Measurements from ENCODE around the gene BRCC3. TPM values are rescaled to one million over a fixed set of nuclear protein-coding genes. Genes with fewer than 3 reads are reported as not detected.

BRCC3 gene
- total RNA-seq, 1 donor from 2014 or later, result 21.1 TPM

- ChIA-PET CTCF (no interaction called here), POLR2A (no interaction called here)
- no peak overlapping the region for H3K4me3 Mint-ChIP-seq
- DNase-seq (no peak), ATAC-seq (ENCODE audit: low read depth) (no peak)
- H3K9me3 Mint-ChIP-seq, result no peaks in the 10 kb centered on the region
- intact Hi-C loops (cut with micrococcal nuclease), result loop anchor here (10.0 kb wide), 1 partner anchor 138 kb away; no protein-coding TSS in a partner anchor
- no peaks in the 10 kb centered on the region for H3K27me3 Mint-ChIP-seq
- H3K4me1 Mint-ChIP-seq, result peaks cover 12% of the 10 kb centered on the region
- H3K36me3 Mint-ChIP-seq (ENCODE audit: low read depth), result peaks cover 42% of the 10 kb centered on the region
- no peak for TF ChIP-seq CTCF (IDR thresholded peaks at IDR 0.05)
- no peak overlapping the region for H3K27ac Mint-ChIP-seq
These were observed 18.4 kb upstream of the BRCC3 start for GRCh38 chrX:155052738-155053498.

GRCh38 chrX:155053656-155054055, 17.7 kb upstream of the BRCC3 start:
- Mint-ChIP-seq H3K4me3 (no peak overlapping the region), H3K4me1 (peaks cover 13% of the 10 kb centered on the region), H3K9me3 (no peaks in the 10 kb centered on the region), H3K27me3 (no peaks in the 10 kb centered on the region), H3K27ac (peak overlapping the region; percentile 3), H3K36me3 (ENCODE audit: low read depth) (peaks cover 39% of the 10 kb centered on the region)
- POLR2A ChIA-PET, result no interaction called here
- ATAC-seq (ENCODE audit: low read depth) (no peak), DNase-seq (no peak)
- intact Hi-C loops (cut with micrococcal nuclease), result loop anchor here (10.0 kb wide), 1 partner anchor 139 kb away; no protein-coding TSS in a partner anchor
- CTCF ChIA-PET, result interaction anchor here (0.9 kb wide), 1 partner anchor 9 kb away, joined by 3 read pairs; no protein-coding TSS in a partner anchor
- TF ChIP-seq CTCF (IDR thresholded peaks at IDR 0.05), result no peak

- peaks cover 36% of the 10 kb centered on the region for H3K36me3 Mint-ChIP-seq (ENCODE audit: low read depth)
- TF ChIP-seq CTCF (IDR thresholded peaks at IDR 0.05), result no peak
- no peak overlapping the region for H3K27ac Mint-ChIP-seq
- H3K9me3 Mint-ChIP-seq, result no peaks in the 10 kb centered on the region
- ATAC-seq (ENCODE audit: low read depth) (no peak), DNase-seq (no peak)
- H3K4me1 Mint-ChIP-seq, result peaks cover 13% of the 10 kb centered on the region
- H3K4me3 Mint-ChIP-seq, result no peak overlapping the region
- intact Hi-C loops (cut with micrococcal nuclease), result loop anchor here (10.0 kb wide), 1 partner anchor 139 kb away; no protein-coding TSS in a partner anchor
- no peaks in the 10 kb centered on the region for H3K27me3 Mint-ChIP-seq
- POLR2A ChIA-PET, result no interaction called here
- CTCF ChIA-PET, result interaction anchor here (0.9 kb wide), 1 partner anchor 9 kb away, joined by 3 read pairs; no protein-coding TSS in a partner anchor
These were observed 17.1 kb upstream of the BRCC3 start for GRCh38 chrX:155054255-155054654.

DNA sequence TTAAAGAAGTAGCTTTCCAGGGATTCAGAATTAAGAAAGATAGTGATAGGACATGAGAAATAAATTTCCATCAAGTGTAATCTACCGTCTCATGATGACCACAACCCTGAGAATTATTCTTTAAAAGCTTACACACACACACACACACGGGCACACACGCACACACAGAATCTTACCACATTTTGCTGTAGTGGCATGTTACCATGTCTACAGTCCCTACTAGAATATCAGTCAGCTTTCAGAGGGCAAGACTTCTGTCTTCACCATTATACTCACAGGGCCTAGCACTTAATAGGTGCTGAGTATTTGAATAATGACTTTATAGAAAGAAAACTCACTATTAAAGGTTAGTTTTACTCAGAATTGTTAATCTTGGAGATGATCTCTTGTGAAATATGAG, 15.8 kb upstream of the BRCC3 start:
- DNase-seq (no peak), ATAC-seq (ENCODE audit: low read depth) (no peak)
- peaks cover 13% of the 10 kb centered on the region for H3K4me1 Mint-ChIP-seq
- peaks cover 42% of the 10 kb centered on the region for H3K36me3 Mint-ChIP-seq (ENCODE audit: low read depth)
- H3K9me3 Mint-ChIP-seq, result no peaks in the 10 kb centered on the region
- ChIA-PET CTCF (interaction anchor here (0.8 to 2.7 kb wide), 3 partner anchors 28 to 138 kb away, joined by 3 to 21 read pairs (median 6); partner anchors contain the start of gene FUNDC2), POLR2A (interaction anchor here (3.0 kb wide), 1 partner anchor 29 kb away, joined by 10 read pairs; the partner anchor contains the start of gene FUNDC2)
- H3K4me3 Mint-ChIP-seq, result no peak overlapping the region
- H3K27ac Mint-ChIP-seq, result no peak overlapping the region
- intact Hi-C loops (cut with micrococcal nuclease), result loop anchor here (10.0 kb wide), 1 partner anchor 141 kb away; no protein-coding TSS in a partner anchor
- no peaks in the 10 kb centered on the region for H3K27me3 Mint-ChIP-seq
- TF ChIP-seq CTCF (IDR thresholded peaks at IDR 0.05), result no peak

DNA sequence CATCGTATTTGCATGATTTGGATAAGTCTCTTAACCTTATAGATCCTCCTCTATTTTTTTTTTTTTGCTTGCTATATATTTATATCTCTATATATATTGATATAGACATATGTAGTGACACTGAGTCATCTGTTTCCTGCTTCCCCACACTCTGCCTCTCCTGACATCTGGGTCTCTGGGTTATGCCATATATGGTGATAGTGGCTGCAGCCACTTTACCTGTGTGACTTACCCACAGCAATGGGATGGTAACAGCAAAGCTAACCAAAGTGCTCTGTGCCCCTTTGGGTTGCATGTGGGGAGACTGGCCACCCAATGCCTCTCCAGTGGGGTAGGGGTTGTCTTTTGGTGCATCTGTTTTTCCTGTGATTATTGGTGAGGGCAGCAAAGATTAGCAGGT, 14.8 kb upstream of the BRCC3 start:
- Mint-ChIP-seq H3K9me3 (no peaks in the 10 kb centered on the region), H3K27ac (no peak overlapping the region), H3K4me1 (peaks cover 13% of the 10 kb centered on the region), H3K4me3 (no peak overlapping the region), H3K27me3 (no peaks in the 10 kb centered on the region), H3K36me3 (ENCODE audit: low read depth) (peaks cover 40% of the 10 kb centered on the region)
- no peak for TF ChIP-seq CTCF (IDR thresholded peaks at IDR 0.05)
- no peak for DNase-seq
- ATAC-seq (ENCODE audit: low read depth), result no peak
- POLR2A ChIA-PET, result interaction anchor here (3.0 kb wide), 1 partner anchor 30 kb away, joined by 10 read pairs; the partner anchor contains the start of gene FUNDC2
- CTCF ChIA-PET, result interaction anchor here (0.7 to 2.7 kb wide), 5 partner anchors 25 to 139 kb away, joined by 4 to 21 read pairs (median 6); partner anchors contain the start of gene FUNDC2
- intact Hi-C loops (cut with micrococcal nuclease), result loop anchor here (10.0 kb wide), 1 partner anchor 142 kb away; no protein-coding TSS in a partner anchor
